HepG2 (cell line): ENCODE data around the gene TMEM79. TPM values are rescaled to one million over a fixed set of nuclear protein-coding genes. Genes with fewer than 3 reads are reported as not detected.
A peak's percentile ranks its signal among the peaks of the same experiment; 100 is the strongest.

Experiments
- BCLAF1 ChIP-seq: fragments of 450-650 bp; IDR thresholded peaks from 2 replicates; pipeline ENCODE4 v1.6.1; 2017; ENCODE audit warnings: mild to moderate bottlenecking
- KIAA2018 ChIP-seq: sonication (generic); formaldehyde crosslinking; IDR thresholded peaks from 2 replicates; pipeline ENCODE4 v1.5.0; 2020; ENCODE audit warnings: mild to moderate bottlenecking, missing genetic modification reagents, borderline replicate concordance
- KLF11 ChIP-seq: IDR thresholded peaks from 2 replicates; pipeline ENCODE4 v1.6.1; 2016; ENCODE audit warnings: missing compliant biosample characterization
- NBN ChIP-seq: fragments of 450-650 bp; conservative IDR thresholded peaks from 2 replicates; pipeline ENCODE4 v1.6.1; 2017
- NR2C2 ChIP-seq: sonication (generic); formaldehyde crosslinking; IDR thresholded peaks from 2 replicates; pipeline ENCODE4 v1.4.0; 2020; ENCODE audit warnings: missing genetic modification reagents, mild to moderate bottlenecking, moderate library complexity, borderline replicate concordance
- TRIM22 ChIP-seq: fragments of 450-650 bp; IDR thresholded peaks from 2 replicates; pipeline ENCODE4 v1.6.1; 2017
- ZNF264 ChIP-seq: sonication (generic); formaldehyde crosslinking; IDR thresholded peaks from 2 replicates; pipeline ENCODE4 v1.4.0; 2020; ENCODE audit warnings: missing genetic modification reagents
- ZNF501 ChIP-seq: sonication (generic); formaldehyde crosslinking; IDR thresholded peaks from 2 replicates; pipeline ENCODE4 v1.5.1; 2020; ENCODE audit warnings: mild to moderate bottlenecking, moderate library complexity, missing genetic modification reagents
- ZNF841 ChIP-seq: sonication (generic); formaldehyde crosslinking; IDR thresholded peaks from 2 replicates; pipeline ENCODE4 v1.8.1; 2023; ENCODE audit warnings: missing genetic modification reagents, borderline replicate concordance
- polyA plus RNA-seq, 8 experiments: library from polyadenylated mRNA; depleted of rRNA in 3 of 8; stranded (reverse) in 7 of 8; unstranded in 1 of 8; fragments of >200 nt; fragmentation: Illumina TruSeq in 4 of 8; extraction: Trizol in 4 of 8; gene quantifications; 2 replicates each; pipeline versions ENCODE4 v1.2.1 to v1.2.3, GENCODE V29; 2011 to 2016; ENCODE audit warnings: low read depth in 4 of 8, missing spikeins in 1 of 8, mixed read lengths in 1 of 8; ENCODE audit not compliant: insufficient read depth in 1 of 8
- total RNA-seq, 5 experiments: library from RNA; depleted of rRNA; stranded (reverse); fragments of >200 nt; fragmentation: Illumina TruSeq; extraction: Trizol; gene quantifications; 2 replicates each; pipeline ENCODE4 v1.2.3, GENCODE V29; 2016; ENCODE audit warnings: low read depth in 1 of 5
- TF ChIP-seq, protein P1 (sequence below): sonication (generic); formaldehyde crosslinking; IDR thresholded peaks from 2 replicates; pipeline ENCODE4 v1.5.1; 2020; ENCODE audit warnings: missing genetic modification reagents, mild to moderate bottlenecking, borderline replicate concordance
- TF ChIP-seq, protein P2 (sequence below): sonication (generic); formaldehyde crosslinking; IDR thresholded peaks from 2 replicates; pipeline ENCODE4 v1.5.1; 2020; ENCODE audit warnings: missing genetic modification reagents, mild to moderate bottlenecking, borderline replicate concordance

TMEM79 gene
- total and polyA plus RNA-seq, 2 of the 13 experiments (the other 11 are each of a cell fraction or from before 2014, with no cell fraction given): 1.2 to 1.9 TPM

DNA sequence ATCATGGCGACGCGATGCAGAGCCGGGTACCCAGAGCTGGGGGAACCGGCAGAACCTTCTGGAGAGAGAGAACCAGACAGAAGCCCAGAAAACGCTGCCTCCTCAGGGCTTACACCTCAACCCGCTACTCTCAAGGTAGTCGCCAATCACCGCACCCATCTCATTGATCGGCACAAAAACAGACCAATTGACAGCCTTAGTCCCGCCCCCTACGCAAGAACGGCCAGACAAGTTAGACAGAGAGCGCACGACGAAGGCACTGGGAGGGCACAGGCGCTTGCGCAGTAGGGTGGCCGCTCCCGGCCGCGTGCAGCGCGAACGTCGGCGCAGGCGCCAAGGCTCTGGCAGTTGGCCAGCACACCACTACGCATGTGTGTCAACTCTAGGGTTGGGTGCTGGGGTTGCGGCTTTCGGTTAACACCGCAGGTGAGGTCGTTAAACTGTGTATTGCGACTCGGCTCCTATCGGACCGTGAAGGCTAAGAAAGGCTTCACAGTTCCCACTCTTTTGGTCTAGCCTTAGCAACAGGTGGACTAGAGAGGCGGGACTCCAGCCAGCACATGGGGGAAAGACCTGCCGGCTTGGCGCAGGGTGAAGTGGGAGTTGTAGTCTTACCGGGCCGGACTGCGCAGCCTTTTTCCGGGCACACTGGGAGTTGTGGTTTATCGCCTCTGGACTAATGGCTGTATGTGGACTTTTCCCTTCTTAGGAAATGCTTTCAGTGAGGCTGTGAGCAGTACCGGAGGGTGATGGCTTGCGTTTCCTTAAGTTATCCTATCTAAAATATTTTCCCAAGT lies 54.3 kb downstream of the TMEM79 start, which contains the start of the genes CCT3 and TSACC (continued):
- no peak for TF ChIP-seq KLF11 (CRISPR knock-in tag)
- no peak for TF ChIP-seq ZNF264 (CRISPR knock-in tag)
- no peak for TF ChIP-seq TRIM22
- no peak for TF ChIP-seq BCLAF1
- TF ChIP-seq NBN: no peak
- TF ChIP-seq, protein P1, sequence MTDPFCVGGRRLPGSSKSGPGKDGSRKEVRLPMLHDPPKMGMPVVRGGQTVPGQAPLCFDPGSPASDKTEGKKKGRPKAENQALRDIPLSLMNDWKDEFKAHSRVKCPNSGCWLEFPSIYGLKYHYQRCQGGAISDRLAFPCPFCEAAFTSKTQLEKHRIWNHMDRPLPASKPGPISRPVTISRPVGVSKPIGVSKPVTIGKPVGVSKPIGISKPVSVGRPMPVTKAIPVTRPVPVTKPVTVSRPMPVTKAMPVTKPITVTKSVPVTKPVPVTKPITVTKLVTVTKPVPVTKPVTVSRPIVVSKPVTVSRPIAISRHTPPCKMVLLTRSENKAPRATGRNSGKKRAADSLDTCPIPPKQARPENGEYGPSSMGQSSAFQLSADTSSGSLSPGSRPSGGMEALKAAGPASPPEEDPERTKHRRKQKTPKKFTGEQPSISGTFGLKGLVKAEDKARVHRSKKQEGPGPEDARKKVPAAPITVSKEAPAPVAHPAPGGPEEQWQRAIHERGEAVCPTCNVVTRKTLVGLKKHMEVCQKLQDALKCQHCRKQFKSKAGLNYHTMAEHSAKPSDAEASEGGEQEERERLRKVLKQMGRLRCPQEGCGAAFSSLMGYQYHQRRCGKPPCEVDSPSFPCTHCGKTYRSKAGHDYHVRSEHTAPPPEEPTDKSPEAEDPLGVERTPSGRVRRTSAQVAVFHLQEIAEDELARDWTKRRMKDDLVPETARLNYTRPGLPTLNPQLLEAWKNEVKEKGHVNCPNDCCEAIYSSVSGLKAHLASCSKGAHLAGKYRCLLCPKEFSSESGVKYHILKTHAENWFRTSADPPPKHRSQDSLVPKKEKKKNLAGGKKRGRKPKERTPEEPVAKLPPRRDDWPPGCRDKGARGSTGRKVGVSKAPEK (CRISPR knock-in tag): no peak
- TF ChIP-seq ZNF841 (CRISPR knock-in tag): no peak
- no peak for TF ChIP-seq KIAA2018 (CRISPR knock-in tag)
- peak; percentile 76 for TF ChIP-seq ZNF501 (CRISPR knock-in tag)
- TF ChIP-seq, protein P2, sequence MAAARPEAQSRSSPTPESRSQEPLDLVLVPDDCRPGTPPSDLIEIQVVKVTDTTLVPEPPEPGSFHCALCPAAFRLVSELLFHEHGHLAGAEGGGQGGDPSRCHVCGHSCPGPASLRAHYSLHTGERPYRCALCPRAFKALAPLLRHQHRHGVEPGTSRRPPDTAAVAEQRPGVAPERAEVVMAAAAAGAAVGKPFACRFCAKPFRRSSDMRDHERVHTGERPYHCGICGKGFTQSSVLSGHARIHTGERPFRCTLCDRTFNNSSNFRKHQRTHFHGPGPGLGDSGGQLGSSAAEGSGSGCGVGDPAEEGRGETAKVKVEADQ (CRISPR knock-in tag): no peak
- peak; percentile 84 for TF ChIP-seq NR2C2 (CRISPR knock-in tag)
